ENCODE measurements around the gene DCAF8.
"Not testable (repeated sequence)": the region's sequence is repeated elsewhere in the genome, so short reads cannot be mapped to it uniquely, and the experiment has no call there.

The DCAF8 gene

DNA sequence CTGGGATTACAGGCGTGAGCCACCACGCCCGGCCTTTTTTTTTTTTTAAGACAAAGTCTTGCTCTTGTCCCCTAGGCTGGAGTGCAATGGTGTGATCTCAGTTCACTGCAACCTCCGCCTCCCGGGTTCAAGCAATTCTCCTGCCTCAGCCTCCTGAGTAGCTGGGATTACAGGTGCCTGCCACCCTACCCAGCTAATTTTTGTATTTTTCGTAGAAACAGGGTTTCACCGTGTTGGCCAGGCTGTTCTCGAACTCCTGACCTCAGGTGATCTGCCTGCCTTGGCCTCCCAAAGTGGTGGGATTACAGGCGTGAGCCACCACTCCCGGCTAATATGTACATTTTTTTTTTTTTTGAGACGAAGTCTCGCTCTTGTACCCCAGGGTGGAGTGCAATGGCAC is 25.4 kb upstream of the DCAF8 start:
- not testable (repeated sequence) for H3K4me3 ChIP-seq (ENCODE audit: low read length); H3K4me1 ChIP-seq (ENCODE audit: control insufficient read depth, insufficient read depth, low read length); DNase-seq (ENCODE audit: low read depth, low spot score); H3K27ac ChIP-seq (ENCODE audit: low read length); H3K27me3 ChIP-seq (ENCODE audit: control insufficient read depth, insufficient read depth, low read length); H3K9me3 ChIP-seq (ENCODE audit: control insufficient read depth, insufficient read depth, low read length)
- WGBS (ENCODE audit: insufficient coverage, insufficient read length), result no CpG with 5 or more reads among the region's 12 CpGs
- H3K36me3 ChIP-seq (ENCODE audit: control insufficient read depth, insufficient read depth, low read length), result peaks cover 20% of the 10 kb centered on the region; the same call in 1 of the 2 replicates

DNA sequence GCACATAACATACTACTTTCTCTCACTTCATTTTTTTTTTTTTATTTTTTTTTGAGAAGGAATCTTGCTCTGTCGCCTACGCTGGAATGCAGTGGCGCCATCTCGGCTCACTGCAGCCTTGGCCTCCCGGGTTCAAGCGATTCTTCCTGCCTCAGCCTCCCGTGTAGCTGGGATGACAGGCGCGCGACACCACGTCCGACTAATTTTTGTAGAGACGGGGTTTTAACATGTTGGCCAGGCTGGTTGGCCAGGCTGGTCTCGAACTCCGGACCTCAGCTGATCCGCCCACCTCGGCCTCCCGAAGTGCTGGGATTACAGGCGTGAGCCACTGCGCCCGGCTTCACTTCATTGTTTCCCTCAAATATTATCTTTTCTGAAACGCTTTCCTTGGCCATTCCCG is 23.2 kb upstream of the DCAF8 start:
- Histone ChIP-seq H3K4me1 (ENCODE audit: control insufficient read depth, insufficient read depth, low read length) (no peaks in the 10 kb centered on the region), H3K4me3 (ENCODE audit: low read length) (no peak overlapping the region), H3K27ac (ENCODE audit: low read length) (no peak overlapping the region), H3K9me3 (ENCODE audit: control insufficient read depth, insufficient read depth, low read length) (no peaks in the 10 kb centered on the region), H3K27me3 (ENCODE audit: control insufficient read depth, insufficient read depth, low read length) (no peaks in the 10 kb centered on the region), H3K36me3 (ENCODE audit: control insufficient read depth, insufficient read depth, low read length) (peaks cover 9% of the 10 kb centered on the region; the same call in 1 of the 2 replicates)
- DNase-seq (ENCODE audit: low read depth, low spot score), result no peak
- no CpG with 5 or more reads among the region's 23 CpGs for WGBS (ENCODE audit: insufficient coverage, insufficient read length)

DNA sequence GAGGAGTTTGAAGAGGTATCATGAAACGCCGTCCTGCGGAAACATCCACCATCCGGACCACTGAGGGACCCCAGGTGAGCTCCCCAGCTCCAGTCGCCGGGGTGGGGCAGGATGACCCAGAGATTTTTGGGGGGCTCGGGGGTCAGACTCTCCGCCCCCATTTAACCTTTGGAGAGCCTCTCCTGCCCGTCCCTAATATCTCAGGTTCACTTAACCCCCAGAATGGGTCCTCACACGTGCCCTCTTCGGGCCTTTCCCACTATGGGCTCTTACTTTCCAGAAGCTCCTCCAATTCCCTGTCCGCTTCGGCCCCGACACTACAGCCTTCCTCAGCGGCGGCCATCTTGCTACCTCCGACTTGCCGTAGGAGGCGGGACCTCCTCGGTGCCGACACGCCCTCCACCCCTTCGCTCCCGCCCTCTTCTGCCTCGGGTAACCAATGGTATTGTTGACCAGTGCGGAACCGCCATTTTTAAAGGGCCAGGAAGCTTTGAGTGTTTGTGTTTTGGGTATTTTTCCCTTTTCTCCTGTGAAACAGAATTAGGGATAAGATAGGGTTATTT is 22.5 kb upstream of the DCAF8 start, which contains the start of gene PEX19:
Gene PEX19 (minus strand): TSS at position 352 of the 563 bp plus-strand sequence. CDS start 9 bp downstream, at position 343.
- no peak within 1 kb of the TSS for H3K27ac ChIP-seq (ENCODE audit: low read length)
- H3K4me3 ChIP-seq (ENCODE audit: low read length), result peak within 1 kb of the TSS; percentile 92
- peaks cover 4% of the 10 kb centered on the region; the same call in 1 of the 2 replicates for H3K36me3 ChIP-seq (ENCODE audit: control insufficient read depth, insufficient read depth, low read length)
- DNase-seq (ENCODE audit: low read depth, low spot score), result peak; percentile 84
- H3K4me1 ChIP-seq (ENCODE audit: control insufficient read depth, insufficient read depth, low read length), result no peaks in the 10 kb centered on the region
- no peaks in the 10 kb centered on the region for H3K27me3 ChIP-seq (ENCODE audit: control insufficient read depth, insufficient read depth, low read length)
- WGBS (ENCODE audit: insufficient coverage, insufficient read length), result no CpG with 5 or more reads among the region's 27 CpGs
- H3K9me3 ChIP-seq (ENCODE audit: control insufficient read depth, insufficient read depth, low read length), result no peaks in the 10 kb centered on the region

DNA sequence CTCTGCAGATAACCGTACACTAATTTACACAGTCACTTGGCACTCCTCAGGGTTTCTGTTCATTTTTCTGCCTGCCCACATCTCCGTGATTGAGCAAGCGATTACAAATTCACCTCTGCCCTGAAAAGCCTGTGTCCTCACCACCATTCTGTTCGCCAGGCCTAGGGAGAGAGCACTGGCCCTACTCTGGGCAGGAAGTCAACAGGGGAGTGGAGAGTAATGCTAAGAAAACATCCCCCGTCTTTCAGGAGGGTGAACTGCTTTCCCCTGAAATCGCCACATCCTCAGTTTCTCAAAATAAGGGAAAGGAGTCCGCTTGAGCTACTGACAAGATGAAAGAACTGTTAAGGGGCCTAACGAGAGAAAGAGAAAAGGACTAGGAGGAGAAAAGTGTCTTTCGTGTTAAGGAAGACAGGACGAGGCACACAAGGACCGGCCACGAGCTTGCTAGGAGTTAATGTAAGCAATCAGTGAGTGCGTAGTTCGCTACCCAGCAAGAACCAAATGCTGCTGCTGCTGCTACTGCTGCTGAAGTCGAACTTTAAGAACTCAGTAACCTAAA is 22.0 kb upstream of the DCAF8 start:
- WGBS (ENCODE audit: insufficient coverage, insufficient read length), result no CpG with 5 or more reads among the region's 15 CpGs
- Histone ChIP-seq H3K27me3 (ENCODE audit: control insufficient read depth, insufficient read depth, low read length) (no peaks in the 10 kb centered on the region), H3K9me3 (ENCODE audit: control insufficient read depth, insufficient read depth, low read length) (no peaks in the 10 kb centered on the region), H3K36me3 (ENCODE audit: control insufficient read depth, insufficient read depth, low read length) (peaks cover 8% of the 10 kb centered on the region; the same call in 1 of the 2 replicates), H3K4me1 (ENCODE audit: control insufficient read depth, insufficient read depth, low read length) (no peaks in the 10 kb centered on the region), H3K4me3 (ENCODE audit: low read length) (peak overlapping the region; percentile 92), H3K27ac (ENCODE audit: low read length) (no peak overlapping the region)
- DNase-seq (ENCODE audit: low read depth, low spot score), result no peak

DNA sequence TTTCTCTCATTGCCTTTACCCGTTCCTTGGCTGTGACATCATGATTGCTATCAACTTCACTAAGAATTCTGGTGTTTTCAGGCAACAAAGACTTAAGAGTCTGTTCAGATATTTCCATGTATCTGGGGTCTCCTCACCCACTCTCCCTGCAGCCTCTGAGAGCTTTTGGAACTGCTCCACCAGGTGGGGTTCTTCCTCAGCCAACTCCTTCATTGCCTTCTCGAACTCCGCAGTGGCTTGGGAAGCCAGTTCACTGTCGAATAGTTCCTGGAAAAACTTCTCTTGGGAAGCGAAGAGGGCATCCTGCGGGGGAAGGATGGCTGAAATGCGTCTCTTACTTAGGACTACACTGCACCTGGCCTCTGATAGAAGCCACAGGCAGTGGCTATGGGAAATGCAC is 20.5 kb upstream of the DCAF8 start:
- Histone ChIP-seq H3K27me3 (ENCODE audit: control insufficient read depth, insufficient read depth, low read length) (no peaks in the 10 kb centered on the region), H3K27ac (ENCODE audit: low read length) (no peak overlapping the region), H3K36me3 (ENCODE audit: control insufficient read depth, insufficient read depth, low read length) (peaks cover 12% of the 10 kb centered on the region; the same call in 1 of the 2 replicates), H3K4me3 (ENCODE audit: low read length) (no peak overlapping the region), H3K9me3 (ENCODE audit: control insufficient read depth, insufficient read depth, low read length) (no peaks in the 10 kb centered on the region), H3K4me1 (ENCODE audit: control insufficient read depth, insufficient read depth, low read length) (no peaks in the 10 kb centered on the region)
- WGBS (ENCODE audit: insufficient coverage, insufficient read length), result no CpG with 5 or more reads among the region's 7 CpGs
- DNase-seq (ENCODE audit: low read depth, low spot score), result no peak

DNA sequence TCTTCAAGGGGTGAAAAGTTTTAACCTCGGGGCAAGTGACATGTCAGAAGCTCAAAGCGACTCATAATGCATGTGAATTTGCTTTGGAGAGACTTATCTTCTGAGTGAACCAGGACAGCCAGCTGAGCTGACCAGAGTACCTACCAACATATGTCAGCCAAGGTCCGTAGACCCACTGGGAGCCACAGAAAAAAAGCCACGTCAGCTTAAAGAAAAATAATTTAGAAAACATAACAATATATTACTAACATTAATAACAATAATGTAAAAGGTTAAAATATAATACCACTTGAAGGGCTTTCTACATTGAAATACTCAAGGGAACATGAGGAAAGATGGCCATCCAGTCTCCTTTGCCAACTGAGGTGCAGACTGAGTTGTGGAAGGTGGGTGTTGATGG is 15.6 kb upstream of the DCAF8 start:
- WGBS (ENCODE audit: insufficient coverage, insufficient read length), result no CpG with 5 or more reads among the region's 4 CpGs
- Histone ChIP-seq H3K4me1 (ENCODE audit: control insufficient read depth, insufficient read depth, low read length) (no peaks in the 10 kb centered on the region), H3K27me3 (ENCODE audit: control insufficient read depth, insufficient read depth, low read length) (no peaks in the 10 kb centered on the region), H3K9me3 (ENCODE audit: control insufficient read depth, insufficient read depth, low read length) (no peaks in the 10 kb centered on the region), H3K36me3 (ENCODE audit: control insufficient read depth, insufficient read depth, low read length) (peaks cover 12% of the 10 kb centered on the region; the same call in 1 of the 2 replicates), H3K27ac (ENCODE audit: low read length) (no peak overlapping the region), H3K4me3 (ENCODE audit: low read length) (no peak overlapping the region)
- no peak for DNase-seq (ENCODE audit: low read depth, low spot score)

DNA sequence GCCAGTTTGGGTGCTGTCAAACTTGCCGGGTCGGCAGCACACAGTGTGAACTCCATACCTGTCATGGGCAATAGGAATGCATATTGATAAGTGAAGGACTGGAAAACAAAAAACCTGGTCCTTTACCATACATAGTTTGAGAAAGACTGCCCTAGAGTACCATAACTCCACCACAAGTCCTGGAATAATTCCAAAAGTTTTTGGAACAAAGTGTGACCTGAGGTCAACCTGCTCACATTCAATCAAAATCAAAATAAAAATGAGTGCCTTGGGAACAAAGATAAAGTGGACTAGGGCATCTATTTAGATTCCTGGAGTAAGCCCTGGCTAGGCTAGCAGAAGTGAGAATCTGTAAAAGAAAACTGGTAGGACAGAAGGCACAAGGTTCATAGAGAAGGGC is 15.0 kb upstream of the DCAF8 start:
- H3K4me1 ChIP-seq (ENCODE audit: control insufficient read depth, insufficient read depth, low read length), result no peaks in the 10 kb centered on the region
- WGBS (ENCODE audit: insufficient coverage, insufficient read length), result no CpG with 5 or more reads among the region's 2 CpGs
- H3K36me3 ChIP-seq (ENCODE audit: control insufficient read depth, insufficient read depth, low read length), result peaks cover 12% of the 10 kb centered on the region; the same call in 1 of the 2 replicates
- no peak overlapping the region for H3K4me3 ChIP-seq (ENCODE audit: low read length)
- no peak for DNase-seq (ENCODE audit: low read depth, low spot score)
- no peak overlapping the region for H3K27ac ChIP-seq (ENCODE audit: low read length)
- no peaks in the 10 kb centered on the region for H3K27me3 ChIP-seq (ENCODE audit: control insufficient read depth, insufficient read depth, low read length)
- no peaks in the 10 kb centered on the region for H3K9me3 ChIP-seq (ENCODE audit: control insufficient read depth, insufficient read depth, low read length)

DNA sequence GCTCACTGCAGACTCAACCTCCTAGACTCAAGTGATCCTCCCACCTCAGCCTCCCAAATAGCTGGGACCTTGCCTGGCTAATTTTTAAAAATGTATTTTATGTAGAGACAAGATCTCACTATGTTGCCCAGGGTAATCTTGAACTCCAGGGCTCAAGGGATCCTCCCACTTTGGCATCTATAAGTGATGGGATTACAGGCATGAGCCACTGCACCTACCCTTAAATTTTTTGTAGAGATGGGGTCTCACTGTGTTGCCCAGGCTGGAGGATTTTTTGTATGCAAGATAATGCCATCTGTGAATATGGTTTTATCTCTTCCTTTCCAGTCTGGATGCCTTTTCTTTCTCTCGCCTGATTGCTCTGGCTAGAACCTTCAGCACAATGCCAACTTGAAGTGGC is 8.7 kb upstream of the DCAF8 start:
- no CpG with 5 or more reads among the region's 1 CpG for WGBS (ENCODE audit: insufficient coverage, insufficient read length)
- H3K27me3 ChIP-seq (ENCODE audit: control insufficient read depth, insufficient read depth, low read length), result no peaks in the 10 kb centered on the region
- H3K27ac ChIP-seq (ENCODE audit: low read length), result no peak overlapping the region
- H3K9me3 ChIP-seq (ENCODE audit: control insufficient read depth, insufficient read depth, low read length), result no peaks in the 10 kb centered on the region
- DNase-seq (ENCODE audit: low read depth, low spot score), result no peak
- no peaks in the 10 kb centered on the region for H3K4me1 ChIP-seq (ENCODE audit: control insufficient read depth, insufficient read depth, low read length)
- H3K4me3 ChIP-seq (ENCODE audit: low read length), result no peak overlapping the region
- H3K36me3 ChIP-seq (ENCODE audit: control insufficient read depth, insufficient read depth, low read length), result no peaks in the 10 kb centered on the region

DNA sequence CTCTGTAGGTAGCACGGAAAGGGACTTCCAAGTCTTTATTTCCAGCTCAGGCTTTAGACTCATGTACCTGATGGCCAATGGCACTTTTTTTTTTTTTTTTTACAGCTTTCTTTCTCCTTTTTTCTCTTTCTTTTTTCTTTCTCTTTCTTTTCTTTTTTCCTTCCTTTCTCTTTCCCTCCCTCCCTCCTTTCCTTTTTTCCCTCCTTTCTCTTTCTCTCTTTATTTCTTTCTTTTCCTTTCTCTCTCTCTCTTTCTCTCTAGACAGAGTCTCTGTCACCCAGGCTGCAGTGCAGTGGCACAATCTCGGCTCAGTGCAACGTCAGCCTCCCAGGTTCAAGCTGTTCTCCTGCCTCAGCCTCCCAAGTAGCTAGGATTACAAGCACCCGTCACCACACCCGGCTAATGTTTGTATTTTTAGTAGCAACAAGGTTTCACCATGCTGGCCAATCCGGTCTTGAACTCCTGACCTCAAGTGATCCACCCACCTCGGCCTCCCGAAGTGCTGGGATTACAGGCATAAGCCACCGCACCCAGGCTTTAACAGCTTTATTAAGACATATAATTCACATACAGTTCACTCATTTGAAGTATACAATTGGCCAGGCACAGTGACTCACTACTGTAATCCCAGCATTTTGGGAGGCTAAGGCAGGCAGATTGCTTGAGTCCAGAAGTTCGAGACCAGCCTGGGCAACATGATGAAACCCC is 5.1 kb upstream of the DCAF8 start:
- no peaks in the 10 kb centered on the region for H3K9me3 ChIP-seq (ENCODE audit: control insufficient read depth, insufficient read depth, low read length)
- no peaks in the 10 kb centered on the region for H3K4me1 ChIP-seq (ENCODE audit: control insufficient read depth, insufficient read depth, low read length)
- H3K36me3 ChIP-seq (ENCODE audit: control insufficient read depth, insufficient read depth, low read length), result no peaks in the 10 kb centered on the region
- H3K27ac ChIP-seq (ENCODE audit: low read length), result no peak overlapping the region
- H3K4me3 ChIP-seq (ENCODE audit: low read length), result no peak overlapping the region
- H3K27me3 ChIP-seq (ENCODE audit: control insufficient read depth, insufficient read depth, low read length), result no peaks in the 10 kb centered on the region
- no CpG with 5 or more reads among the region's 10 CpGs for WGBS (ENCODE audit: insufficient coverage, insufficient read length)
- no peak for DNase-seq (ENCODE audit: low read depth, low spot score)

DNA sequence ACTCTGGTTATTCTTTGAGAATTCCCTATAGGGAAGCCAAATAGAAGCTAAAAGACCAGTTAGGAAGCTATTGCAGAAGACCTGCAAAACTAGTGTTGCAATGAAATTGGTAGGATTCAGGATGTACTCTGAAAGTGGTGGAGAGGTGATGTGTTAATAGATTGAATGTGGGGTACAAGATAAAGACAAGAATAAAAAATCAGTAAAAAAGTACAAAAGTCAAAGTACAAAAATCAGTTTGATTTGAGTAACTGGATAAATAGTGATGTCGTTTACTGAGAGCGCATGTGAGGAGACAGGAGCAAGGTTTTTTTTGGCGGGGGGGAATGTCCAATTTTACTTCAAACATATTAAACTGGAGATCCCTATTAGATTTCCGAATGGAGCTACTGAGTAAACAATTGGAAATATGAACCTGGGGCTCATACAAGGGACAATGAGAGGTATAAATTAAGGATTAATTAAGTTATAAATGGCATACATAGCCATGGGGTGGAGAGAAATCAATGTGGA is 2.5 kb upstream of the DCAF8 start:
- Histone ChIP-seq H3K27me3 (ENCODE audit: control insufficient read depth, insufficient read depth, low read length) (no peaks in the 10 kb centered on the region), H3K4me3 (ENCODE audit: low read length) (no peak overlapping the region), H3K27ac (ENCODE audit: low read length) (no peak overlapping the region), H3K4me1 (ENCODE audit: control insufficient read depth, insufficient read depth, low read length) (no peaks in the 10 kb centered on the region), H3K36me3 (ENCODE audit: control insufficient read depth, insufficient read depth, low read length) (no peaks in the 10 kb centered on the region), H3K9me3 (ENCODE audit: control insufficient read depth, insufficient read depth, low read length) (no peaks in the 10 kb centered on the region)
- no peak for DNase-seq (ENCODE audit: low read depth, low spot score)
- WGBS (ENCODE audit: insufficient coverage, insufficient read length), result no CpG with 5 or more reads among the region's 4 CpGs

Measured in iPS DF 6.9 (cell line).